NCI-H446 (cell line): ENCODE data around the gene PDILT.
"Not testable (repeated sequence)": the region's sequence is repeated elsewhere in the genome, so short reads cannot be mapped to it uniquely, and the experiment has no call there.

Source experiments
- DNase-seq, 2 experiments: peaks; one replicate each; lab custom pipeline; 2025; lab: John Stamatoyannopoulos, UW

PDILT gene

DNA sequence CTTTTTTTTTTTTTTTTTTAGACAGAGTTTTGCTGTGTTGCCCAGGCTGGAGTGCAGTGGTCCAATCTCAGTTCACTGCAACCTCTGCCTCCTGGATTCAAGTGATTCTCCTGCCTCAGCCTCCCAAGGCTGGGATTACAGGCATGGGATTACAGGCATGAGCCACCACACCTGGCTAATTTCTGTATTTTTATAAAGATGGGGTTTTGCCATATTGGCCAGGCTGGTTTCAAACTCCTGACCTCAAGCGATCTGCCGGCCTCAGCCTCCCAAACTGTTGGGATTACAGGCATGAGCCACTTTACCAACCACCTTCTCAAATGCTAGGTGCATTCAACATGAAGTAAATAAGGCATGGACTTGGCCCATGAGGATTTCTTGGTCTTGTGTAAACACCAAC, 83.5 kb downstream of the PDILT start:
- not testable (repeated sequence) for DNase-seq

DNA sequence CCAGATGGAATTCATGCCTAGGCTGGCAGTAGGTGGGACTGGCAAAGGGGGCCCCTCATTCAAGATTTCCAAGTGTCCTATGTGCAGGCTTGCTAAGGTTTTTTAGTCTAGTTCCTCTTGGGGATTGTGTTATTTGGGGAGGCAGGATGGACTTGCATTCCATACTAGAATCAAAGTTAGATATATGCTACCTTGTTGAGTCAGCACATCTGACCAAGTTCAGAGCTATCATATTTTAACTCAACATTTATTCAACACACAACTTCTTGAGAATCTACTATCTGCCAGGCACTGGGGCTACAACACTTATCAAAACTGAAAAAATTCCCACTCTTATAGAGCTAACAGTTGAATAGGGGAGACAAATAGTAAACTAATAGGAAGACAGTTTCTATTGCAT, 83.9 kb downstream of the PDILT start:
- DNase-seq = no peak

DNA sequence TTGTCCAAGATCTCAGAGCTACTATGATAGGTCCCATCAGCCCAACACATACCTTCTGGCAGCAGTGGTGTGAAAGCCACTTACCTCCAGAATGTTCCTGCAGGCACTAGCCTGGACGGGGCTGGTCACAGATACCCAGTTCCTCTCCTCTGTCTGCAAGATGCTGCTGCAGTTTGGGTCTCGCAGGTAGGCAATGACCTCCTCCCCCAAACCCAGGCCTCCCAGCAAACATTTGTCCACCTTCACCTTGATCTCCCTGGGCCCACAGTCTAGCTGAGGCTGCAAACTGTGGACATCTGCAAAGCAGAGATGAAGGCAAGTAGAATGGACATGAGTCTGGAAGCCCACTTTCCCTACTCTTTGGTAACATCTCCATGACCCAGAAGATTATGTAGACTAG, 84.4 kb downstream of the PDILT start:
- DNase-seq = no peak

DNA sequence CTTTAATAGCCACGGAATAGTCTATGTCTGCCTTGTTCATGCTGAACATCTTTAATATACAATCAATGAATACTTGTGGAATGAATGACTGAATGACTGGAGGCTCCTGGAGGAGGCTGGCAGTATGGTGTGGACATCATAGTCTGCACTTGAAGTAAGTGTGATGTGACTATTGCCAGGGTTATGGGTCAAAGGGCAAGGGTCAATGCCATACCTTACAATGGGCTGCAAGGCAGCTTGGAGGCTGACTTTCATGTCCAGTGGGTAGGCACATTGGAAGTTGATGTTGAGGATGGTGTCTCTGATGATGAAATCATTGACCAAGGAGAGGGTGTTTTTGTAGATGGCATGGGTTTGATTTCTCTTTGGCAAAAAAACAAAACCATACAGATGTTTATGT, 85.1 kb downstream of the PDILT start:
- DNase-seq = no peak

DNA sequence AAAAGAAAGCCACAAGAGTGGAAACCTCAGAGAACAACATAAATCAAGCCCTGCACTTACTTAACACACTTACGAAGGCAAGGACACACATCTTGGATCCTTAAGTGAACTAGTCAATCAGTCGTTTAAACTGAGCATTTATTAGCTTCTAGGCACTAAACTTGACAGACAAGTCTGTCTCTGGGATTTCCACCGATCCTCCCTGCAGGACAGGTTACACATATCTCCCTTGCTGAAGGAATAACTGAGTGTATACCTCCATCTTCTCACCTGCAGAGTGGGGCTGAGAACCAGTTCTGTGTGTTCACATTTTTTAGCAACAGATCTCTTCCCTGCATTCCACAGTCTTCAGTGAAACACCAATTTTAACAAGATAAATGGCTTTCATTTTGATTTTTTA, 86.1 kb downstream of the PDILT start:
- DNase-seq = no peak

DNA sequence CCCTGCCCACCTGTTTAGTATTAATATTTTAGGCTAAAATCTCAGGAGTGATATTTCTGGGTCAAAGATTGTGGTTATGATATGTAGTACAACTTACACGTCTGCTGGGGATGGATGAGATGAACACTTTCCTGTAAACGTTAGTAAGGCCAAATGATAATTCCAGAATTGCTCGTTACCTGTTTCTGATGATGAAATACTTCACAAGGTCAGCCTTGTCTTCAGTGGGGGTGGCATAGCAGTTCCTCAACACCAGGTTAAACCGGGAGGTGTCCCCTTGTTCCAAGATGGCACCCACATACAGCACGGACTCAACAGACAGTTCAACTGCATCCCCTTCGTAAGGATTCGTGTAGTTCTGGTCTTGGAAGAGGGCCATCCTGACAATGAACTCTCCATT, 86.5 kb downstream of the PDILT start:
- DNase-seq = no peak

DNA sequence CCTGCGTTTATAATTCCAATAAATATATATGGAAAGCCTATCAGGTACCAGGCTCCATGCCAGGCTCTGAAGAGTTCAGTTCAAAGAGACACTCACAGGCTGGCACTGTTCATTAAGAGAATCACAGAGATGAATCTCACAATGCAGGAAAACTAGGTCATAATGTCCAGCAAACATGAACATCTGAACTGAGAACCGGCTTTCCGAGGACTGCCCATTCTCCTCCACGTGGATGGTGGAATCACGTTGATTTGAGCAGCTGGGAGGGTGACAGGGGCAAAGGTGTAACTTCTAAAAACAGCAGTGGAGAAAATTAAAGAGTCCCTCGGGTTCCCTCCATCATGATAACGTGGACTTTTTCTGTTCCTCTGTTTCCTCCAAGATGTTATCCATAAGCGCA, 87.4 kb downstream of the PDILT start:
- DNase-seq = no peak

DNA sequence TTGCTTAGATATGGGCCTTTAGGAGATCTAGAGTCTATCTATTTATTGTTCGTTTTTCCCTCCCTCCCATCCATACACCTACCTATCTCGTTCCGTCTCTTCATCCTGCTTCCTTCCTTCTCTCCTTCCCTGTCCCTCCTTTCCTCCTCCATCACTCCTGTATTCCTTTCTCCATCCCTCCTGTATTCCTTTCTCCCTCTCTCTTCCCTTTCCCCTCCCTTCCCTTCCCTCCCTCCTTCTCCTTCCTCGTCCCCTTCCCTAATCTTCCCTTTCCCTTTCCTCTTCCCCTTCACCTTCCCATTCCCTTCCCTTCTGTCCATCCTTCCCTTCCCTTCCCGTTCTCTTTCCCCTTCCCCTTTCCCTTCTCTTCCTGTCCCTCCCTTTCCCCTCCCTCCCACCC, 87.8 kb downstream of the PDILT start:
- DNase-seq = no peak

DNA sequence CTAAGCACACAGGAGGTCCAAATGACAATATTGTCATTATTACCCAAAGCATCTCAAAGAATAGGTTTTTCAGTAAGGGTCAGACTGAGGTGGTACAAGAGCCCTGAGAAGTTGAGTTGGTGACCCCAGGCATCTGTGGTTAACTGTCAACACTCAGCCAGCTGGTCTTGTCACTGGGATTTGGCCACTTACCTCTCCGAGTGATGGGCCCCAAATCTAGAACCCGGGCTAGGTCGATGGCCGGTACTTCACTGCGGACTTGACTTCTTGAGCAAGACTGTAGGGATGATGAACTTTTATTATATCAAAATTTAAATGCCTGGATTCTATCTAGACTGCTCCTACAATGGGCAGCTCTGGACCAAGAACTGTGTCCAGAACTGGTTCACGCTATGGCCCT, 88.8 kb downstream of the PDILT start:
- no peak for DNase-seq

DNA sequence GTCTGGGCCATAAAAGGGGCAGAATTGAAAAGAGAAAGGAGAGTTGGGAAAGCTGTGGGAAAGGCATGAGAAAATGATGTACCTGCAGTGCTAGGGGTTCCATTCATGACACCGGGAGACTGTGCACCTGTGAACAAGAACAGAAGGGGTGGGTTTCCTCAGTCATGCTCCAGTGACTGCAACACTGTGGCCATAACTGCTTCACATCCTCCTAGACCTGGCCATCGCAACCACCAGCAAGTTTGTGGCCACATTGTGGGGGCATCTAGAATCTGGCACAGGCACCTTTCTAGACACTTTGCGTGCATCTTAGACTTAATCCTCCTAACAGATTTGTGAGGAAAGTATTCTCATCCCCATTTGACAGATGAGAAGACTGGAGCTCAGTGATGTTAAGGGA, 90.0 kb downstream of the PDILT start:
- DNase-seq = no peak

DNA sequence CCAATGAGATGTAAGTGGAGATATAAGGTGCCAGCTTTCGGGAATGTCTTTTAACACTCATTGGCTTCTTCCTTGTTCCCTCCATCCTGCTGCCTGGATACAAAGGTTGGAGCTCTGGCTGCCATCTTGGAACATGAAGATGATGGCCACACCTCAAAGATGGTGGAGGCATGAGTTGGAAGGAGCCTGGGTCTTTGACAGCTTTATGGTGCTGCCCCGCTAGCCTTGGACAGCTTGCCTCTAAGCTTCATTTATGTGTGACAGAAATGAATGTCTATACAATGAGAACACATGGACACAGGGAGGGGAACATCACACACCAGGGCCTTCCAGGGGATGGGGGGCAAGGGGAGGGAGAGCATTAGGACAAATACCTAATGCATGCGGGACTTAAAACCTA, 90.8 kb downstream of the PDILT start:
- no peak for DNase-seq

DNA sequence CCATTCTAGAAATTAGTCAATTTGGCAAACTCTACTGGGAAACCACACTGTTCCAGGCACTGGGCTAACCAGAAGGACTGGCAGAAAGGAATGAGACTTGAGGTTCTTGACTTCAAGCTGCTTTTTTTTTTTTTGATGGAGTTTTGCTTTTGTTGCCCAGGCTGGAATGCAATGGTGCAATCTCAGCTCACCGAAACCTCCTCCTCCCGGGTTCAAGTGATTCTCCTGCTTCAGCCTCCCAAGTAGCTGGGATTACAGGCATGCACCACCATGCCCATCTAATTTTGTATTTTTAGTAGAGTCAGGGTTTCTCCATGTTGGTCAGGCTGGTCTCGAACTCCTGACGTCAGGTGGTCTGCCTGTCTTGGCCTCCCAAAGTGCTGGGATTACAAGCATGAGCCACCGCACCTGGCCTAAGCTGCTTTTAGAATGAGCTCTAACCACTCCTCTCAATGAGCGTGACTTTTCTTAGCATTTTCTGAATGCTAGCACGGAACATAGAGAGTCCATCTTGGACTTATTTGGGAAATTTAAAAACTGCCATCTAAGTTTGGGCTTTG, 91.9 kb downstream of the PDILT start:
- not testable (repeated sequence) for DNase-seq

DNA sequence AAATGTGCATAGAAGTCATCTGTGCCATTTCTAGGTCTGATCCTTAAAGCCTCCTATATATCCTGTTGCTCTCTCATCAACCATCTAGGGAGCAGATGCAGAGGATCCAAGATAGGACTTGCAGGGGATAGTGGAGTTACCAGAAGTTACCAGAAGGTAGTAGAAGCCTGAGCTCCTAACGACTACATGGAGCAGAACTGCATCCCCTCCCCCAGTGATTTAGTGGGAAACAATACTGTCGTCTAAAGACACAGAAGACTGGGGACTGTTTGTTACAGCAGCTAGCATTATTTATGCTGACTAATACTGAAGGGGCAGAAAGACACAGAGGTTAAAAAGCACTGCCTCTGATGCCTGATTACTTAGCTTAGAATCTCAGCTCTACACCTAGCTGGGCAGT, 93.0 kb downstream of the PDILT start:
- DNase-seq = no peak

DNA sequence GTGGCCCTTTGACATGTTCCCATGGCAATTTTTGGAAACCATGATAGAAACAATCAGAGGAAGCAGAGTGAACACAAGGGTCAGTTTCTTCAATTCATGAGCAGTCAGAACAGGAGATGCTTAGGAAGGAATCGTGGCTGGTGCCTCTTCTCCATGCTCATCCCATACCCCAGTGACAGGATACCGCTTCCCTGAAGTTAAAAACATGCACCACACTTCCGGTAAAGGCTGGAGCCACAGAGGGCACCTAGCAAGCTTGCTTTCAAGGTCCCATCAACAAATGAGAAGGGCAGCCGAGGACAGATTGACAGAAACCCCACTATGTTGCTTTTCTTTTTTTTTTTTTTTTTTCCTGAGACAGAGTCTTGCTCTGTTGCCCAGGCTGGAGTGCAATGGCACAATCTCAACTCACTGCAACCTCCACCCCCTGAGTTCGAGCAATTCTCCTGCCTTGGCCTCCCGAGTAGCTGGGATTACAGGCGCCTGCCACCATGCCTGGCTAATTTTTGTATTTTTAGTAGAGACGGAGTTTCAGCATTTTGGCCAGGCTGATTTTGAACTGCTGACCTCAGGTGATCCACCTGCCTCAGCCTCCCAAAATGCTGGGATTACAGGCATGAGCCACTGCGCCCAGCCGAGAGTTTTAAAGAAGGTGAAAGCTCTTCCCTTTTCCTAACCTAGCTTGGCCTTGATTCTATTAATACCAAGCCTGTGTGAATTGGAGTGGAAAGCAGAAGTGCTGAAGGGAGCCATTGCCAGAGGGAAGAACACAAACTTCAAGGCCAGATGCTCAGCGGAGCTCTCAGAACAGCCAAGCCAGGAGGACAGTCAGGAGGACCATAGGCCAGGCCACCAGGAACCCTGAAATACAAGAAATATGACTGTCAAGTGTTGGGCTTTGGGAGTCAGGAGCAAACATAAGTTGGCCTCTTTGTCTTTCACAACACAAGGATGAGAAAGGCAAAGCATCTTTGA, 93.8 kb downstream of the PDILT start:
- DNase-seq = no peak

DNA sequence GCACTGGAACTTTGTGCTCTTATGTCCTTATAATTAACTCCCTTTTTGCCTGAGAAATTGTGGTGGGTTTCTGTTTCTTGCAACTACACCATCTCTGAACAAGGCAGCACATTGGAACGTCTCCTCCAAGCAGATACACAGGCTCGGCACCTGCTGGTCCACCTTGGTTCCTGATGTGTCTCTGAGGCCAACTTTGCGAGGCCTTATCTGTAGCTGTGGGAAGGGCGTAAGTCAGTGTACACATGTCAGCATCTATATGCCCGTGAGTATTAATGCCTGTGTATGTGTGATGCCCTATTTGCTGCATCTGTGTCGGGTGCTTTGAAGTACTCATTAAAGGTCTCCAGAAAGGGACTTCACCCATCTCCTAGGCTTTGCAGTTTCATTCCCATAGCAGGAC, 94.8 kb downstream of the PDILT start:
- no peak for DNase-seq
